AG09319 (cell line): ENCODE data around the gene TBC1D22A.

Experiments
- DNase-seq: peaks from one replicate; pipeline ENCODE4 v3.0.0-alpha.2; 2010; ENCODE audit warnings: low read depth; ENCODE audit errors: extremely low read depth
- TF ChIP-seq, protein P1 (sequence below): IDR thresholded peaks from 2 replicates; pipeline ENCODE4 v1.5.1; 2011; ENCODE audit warnings: low read depth, mild to moderate bottlenecking, inconsistent platforms, low read length, moderate library complexity

Gene TBC1D22A

DNA sequence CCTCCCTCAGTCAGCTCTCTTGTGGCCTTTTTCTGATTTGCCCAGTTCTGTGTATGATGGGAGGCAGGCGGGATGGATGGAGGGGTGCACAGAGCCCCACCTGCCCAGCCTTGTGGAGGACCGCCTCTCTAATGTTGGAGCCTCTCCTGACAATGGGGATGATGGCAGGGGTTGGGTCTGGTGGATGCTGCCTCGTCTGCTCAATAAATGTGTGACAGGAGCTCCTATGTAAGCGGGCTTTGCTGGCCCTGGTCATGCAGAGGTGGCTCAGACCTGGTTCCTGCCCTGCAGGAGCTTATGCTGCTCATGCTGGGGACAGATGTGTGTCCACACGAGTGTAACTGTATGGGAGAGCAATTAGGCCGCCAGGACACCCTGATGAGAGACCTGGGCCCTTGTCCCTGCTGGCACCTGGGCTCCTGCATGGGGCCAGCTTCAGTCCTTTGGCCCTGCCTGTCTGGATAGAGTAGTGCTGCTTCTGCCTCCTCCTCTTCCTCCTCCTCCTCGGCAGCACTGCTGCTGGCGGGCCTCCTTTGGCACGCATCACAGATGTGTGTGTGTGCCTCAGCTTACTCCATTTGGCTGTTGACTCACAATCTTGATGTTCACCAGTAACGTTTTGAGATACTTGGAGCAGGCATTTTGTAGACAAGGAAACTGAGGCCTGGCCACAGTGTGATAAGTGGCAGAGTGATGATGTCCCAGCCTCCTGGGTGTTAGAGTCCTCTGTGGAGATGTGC is 131.0 kb downstream of the TBC1D22A start:
- TF ChIP-seq, protein P1, sequence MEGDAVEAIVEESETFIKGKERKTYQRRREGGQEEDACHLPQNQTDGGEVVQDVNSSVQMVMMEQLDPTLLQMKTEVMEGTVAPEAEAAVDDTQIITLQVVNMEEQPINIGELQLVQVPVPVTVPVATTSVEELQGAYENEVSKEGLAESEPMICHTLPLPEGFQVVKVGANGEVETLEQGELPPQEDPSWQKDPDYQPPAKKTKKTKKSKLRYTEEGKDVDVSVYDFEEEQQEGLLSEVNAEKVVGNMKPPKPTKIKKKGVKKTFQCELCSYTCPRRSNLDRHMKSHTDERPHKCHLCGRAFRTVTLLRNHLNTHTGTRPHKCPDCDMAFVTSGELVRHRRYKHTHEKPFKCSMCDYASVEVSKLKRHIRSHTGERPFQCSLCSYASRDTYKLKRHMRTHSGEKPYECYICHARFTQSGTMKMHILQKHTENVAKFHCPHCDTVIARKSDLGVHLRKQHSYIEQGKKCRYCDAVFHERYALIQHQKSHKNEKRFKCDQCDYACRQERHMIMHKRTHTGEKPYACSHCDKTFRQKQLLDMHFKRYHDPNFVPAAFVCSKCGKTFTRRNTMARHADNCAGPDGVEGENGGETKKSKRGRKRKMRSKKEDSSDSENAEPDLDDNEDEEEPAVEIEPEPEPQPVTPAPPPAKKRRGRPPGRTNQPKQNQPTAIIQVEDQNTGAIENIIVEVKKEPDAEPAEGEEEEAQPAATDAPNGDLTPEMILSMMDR: no peak

GRCh38 chr22:46894081-46894671 is 131.7 kb downstream of the TBC1D22A start:
- TF ChIP-seq, protein P1: no peak
- DNase-seq: peak; percentile 3

More for the DNA sequence above, 131.0 kb downstream of the TBC1D22A start:
- no peak for DNase-seq

GRCh38 chr22:46894851-46895640 is 132.6 kb downstream of the TBC1D22A start:
- TF ChIP-seq, protein P1: no peak

GRCh38 chr22:46895753-46896152 is 133.3 kb downstream of the TBC1D22A start:
- TF ChIP-seq, protein P1: no peak
- DNase-seq: no peak

More at GRCh38 chr22:46894851-46895640, 132.6 kb downstream of the TBC1D22A start:
- DNase-seq: no peak

- TF ChIP-seq, protein P1: no peak
- no peak for DNase-seq
Measured at GRCh38 chr22:46896166-46896565, 133.7 kb downstream of the TBC1D22A start.

- TF ChIP-seq, protein P1: no peak
- DNase-seq: no peak
Measured at GRCh38 chr22:46896568-46897245, 134.3 kb downstream of the TBC1D22A start.

- TF ChIP-seq, protein P1: no peak
- DNase-seq: no peak
Measured at GRCh38 chr22:46897246-46897623, 134.8 kb downstream of the TBC1D22A start.
